Activated CD4-positive, alpha-beta T cell treated with anti-CD3 and anti-CD28 coated beads, Interleukin-2, amount 10 ng/mL, durations not matched to agents 24 days and 14 days (primary cell): ENCODE data around the gene RMDN2. TPM values are rescaled to one million over a fixed set of nuclear protein-coding genes. Genes with fewer than 3 reads are reported as not detected.
A peak's percentile ranks its signal among the peaks of the same experiment; 100 is the strongest.

Experiments
- DNase-seq: peaks from one replicate; pipeline ENCODE4 v3.0.0; 2022
- H3K27ac Mint-ChIP-seq: one replicate; pipeline ENCODE4 v1.8.0; 2022; ENCODE audit warnings: mild to moderate bottlenecking, mixed read lengths
- H3K27me3 Mint-ChIP-seq: one replicate; pipeline ENCODE4 v1.8.0; 2022; ENCODE audit warnings: mixed read lengths
- H3K36me3 Mint-ChIP-seq: one replicate; pipeline ENCODE4 v1.8.0; 2022; ENCODE audit warnings: low read depth, mild to moderate bottlenecking, mixed read lengths
- H3K4me1 Mint-ChIP-seq: one replicate; pipeline ENCODE4 v1.8.0; 2021; ENCODE audit warnings: mixed read lengths
- H3K4me3 Mint-ChIP-seq: one replicate; pipeline ENCODE4 v1.8.0; 2022; ENCODE audit warnings: mild to moderate bottlenecking, moderate library complexity, mixed read lengths
- H3K9me3 Mint-ChIP-seq: one replicate; pipeline ENCODE4 v1.8.0; 2021; ENCODE audit warnings: mixed read lengths
- intact Hi-C: fragments of 100-400 bp; cut with micrococcal nuclease; formaldehyde crosslinking; loops from one replicate; pipeline ENCODE4 v1.15.1; 2023
- total RNA-seq: library from RNA; stranded (reverse); gene quantifications from 2 replicates; pipeline ENCODE4 v1.2.3, GENCODE V29; 2022

Gene RMDN2
- total RNA-seq, 1 donor from 2014 or later = 1.2 TPM

DNA sequence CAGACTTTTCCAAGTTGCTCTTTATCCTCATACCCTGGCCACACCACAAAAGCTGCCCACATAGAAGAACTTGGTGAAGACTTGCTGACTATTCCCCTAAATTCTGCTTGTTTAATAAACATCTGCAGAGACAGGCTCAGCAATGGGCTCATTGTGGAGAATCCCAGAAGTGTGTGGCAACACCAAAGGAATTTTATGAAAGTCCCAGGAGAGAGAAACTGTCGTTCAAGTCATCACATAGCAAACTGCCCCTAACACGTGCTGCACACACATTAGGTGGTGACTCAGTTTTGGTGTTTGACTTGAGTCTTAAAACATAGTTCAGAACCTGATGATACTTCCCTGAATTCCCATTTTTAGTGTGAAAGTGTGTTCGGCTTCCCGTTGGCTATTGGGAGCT, 112.2 kb downstream of the RMDN2 start:
- no peak for DNase-seq
- intact Hi-C loops = loop anchor here (5.0 kb wide), 2 partner anchors 70 to 225 kb away; no protein-coding TSS in a partner anchor
- no peaks in the 10 kb centered on the region for H3K36me3 Mint-ChIP-seq
- peak overlapping the region; percentile 83 for H3K4me3 Mint-ChIP-seq
- no peak overlapping the region for H3K27ac Mint-ChIP-seq
- no peaks in the 10 kb centered on the region for H3K9me3 Mint-ChIP-seq
- H3K27me3 Mint-ChIP-seq = peaks cover 38% of the 10 kb centered on the region
- peaks cover 15% of the 10 kb centered on the region for H3K4me1 Mint-ChIP-seq

DNA sequence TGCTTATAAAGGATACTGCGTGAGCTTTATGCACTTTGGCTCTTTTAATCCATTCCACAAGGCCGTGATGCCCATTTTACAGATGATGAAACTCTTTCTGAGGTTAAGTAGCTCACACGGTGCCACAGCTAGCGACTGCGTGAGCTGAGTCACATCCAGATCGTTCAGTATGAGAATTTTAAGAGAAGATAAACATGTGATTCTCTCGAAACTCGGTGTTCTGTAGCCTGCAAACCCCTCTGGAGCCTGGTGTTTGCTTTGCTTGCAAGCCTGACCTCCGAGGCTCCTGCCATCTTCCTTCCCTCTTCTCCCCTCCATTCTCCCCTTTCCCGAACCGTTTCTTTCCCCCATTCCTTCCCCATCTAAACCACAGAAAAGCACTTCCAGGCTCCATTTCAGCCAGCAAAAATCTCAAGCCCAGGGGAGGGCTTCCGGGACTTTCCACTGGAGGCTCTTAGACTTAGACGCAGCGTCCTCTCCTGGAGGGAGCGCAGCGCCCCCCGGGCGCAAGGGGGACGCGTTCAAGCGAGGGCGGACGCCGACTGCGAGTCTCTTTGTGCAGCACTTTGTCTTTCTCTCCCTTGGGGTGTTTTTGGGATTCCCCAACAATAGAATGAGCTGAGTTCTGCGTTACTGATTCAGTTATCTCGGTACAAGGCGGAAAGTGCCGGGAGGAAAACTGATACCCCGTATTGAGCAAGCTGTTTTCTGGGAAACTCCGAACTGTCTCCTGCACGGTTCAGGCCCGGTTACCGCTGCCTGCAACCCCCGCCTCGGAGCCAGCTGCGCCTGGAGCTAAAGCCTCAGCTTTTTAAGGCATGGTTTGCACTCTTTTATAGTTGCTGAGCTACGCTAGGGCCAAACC, 112.9 kb downstream of the RMDN2 start:
- peaks cover 15% of the 10 kb centered on the region for H3K4me1 Mint-ChIP-seq

DNA sequence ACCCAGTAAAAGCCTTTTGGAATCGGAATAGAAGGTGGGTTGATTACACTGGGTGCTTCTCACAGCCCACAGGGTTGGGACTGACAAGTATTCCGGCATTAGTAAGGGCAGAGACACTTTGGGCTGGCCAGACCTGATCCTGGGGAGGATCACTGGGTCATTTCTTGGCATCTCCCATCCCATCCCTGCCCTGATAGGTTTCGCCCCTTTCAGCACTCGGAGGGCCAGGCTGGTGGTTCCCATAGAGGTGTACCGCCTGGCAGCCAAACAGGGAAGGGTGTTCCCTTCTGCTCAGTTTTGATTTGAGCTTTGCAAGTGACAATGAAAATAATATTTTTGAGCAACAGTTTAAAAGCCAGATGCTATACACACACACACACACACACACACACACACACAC, 113.6 kb downstream of the RMDN2 start:
- Mint-ChIP-seq H3K4me1 (peaks cover 12% of the 10 kb centered on the region), H3K27me3 (peaks cover 40% of the 10 kb centered on the region), H3K4me3 (peak overlapping the region; percentile 83), H3K27ac (no peak overlapping the region), H3K36me3 (no peaks in the 10 kb centered on the region), H3K9me3 (no peaks in the 10 kb centered on the region)
- DNase-seq = no peak
- intact Hi-C loops = loop anchor here (1.0 to 5.0 kb wide), 3 partner anchors 38 to 224 kb away; partner anchors contain the start of gene CYP1B1

More for the DNA sequence above, 112.9 kb downstream of the RMDN2 start:
- peak overlapping the region; percentile 83 for H3K4me3 Mint-ChIP-seq
- H3K27ac Mint-ChIP-seq = peak overlapping the region; percentile 74
- peak; percentile 67 for DNase-seq
- intact Hi-C loops = loop anchor here (1.0 to 5.0 kb wide), 3 partner anchors 38 to 224 kb away; partner anchors contain the start of gene CYP1B1
- no peaks in the 10 kb centered on the region for H3K9me3 Mint-ChIP-seq
- peaks cover 38% of the 10 kb centered on the region for H3K27me3 Mint-ChIP-seq
- no peaks in the 10 kb centered on the region for H3K36me3 Mint-ChIP-seq

DNA sequence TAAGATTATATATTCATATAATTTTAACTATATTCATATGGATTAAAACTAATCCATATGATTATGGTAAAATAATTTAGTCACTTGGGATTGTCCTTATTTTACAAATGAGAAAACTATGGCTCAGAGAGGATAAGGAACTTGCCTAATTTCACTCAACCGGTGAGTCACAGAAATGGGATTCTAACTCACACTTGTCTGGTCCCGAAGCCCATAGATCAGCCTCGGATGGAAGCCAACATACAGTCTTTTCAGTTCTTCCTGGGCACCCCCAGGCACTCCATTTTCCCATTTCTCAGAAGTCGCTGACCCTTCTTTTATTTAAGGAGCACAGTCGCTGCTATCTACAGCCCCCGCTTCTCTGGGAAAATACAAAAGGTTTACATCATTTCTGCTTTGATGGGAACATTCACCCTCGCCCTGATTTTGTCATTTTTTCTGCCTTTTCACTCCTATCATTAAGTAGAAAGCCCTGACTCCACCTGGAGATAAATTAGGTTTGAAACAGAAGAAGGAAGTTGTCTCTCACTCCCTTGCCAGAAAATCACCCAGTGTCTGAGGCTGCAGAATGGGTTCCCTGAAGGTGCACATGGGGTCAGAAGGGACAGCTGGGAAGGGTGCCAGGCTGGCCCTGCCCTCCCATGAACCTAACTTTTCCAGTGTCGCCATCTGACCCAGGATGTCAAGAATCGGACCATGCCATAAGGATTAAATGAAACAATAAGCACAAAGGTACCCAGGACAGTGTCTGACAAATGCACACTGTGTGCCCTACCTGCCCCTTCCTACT, 114.2 kb downstream of the RMDN2 start:
- no peak for DNase-seq
- intact Hi-C loops = loop anchor here (5.0 kb wide), 2 partner anchors 68 to 223 kb away; no protein-coding TSS in a partner anchor
- Mint-ChIP-seq H3K4me1 (peaks cover 12% of the 10 kb centered on the region), H3K9me3 (no peaks in the 10 kb centered on the region), H3K4me3 (no peak overlapping the region), H3K27ac (no peak overlapping the region), H3K27me3 (peaks cover 38% of the 10 kb centered on the region), H3K36me3 (no peaks in the 10 kb centered on the region)

DNA sequence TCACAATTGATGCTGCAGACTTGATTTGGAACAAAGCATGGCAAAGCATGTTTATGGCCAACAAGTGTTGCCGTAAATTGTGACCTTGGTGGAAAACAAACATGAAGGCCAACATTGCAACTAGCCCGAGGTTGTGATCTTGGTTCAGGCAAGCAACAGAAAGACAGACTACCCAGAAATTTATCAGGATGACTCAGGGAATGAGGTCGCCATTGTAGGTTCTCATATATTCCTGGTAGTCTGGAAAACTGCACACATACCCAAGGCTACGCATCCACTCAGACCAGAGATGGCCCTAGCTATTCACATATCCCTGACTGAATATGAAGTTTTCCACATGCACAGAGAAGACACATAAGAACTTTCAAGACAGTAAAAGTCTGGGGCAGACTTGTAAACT, 120.7 kb downstream of the RMDN2 start:
- H3K9me3 Mint-ChIP-seq = no peaks in the 10 kb centered on the region
- DNase-seq = no peak
- no peaks in the 10 kb centered on the region for H3K4me1 Mint-ChIP-seq
- intact Hi-C loops = no loop called here
- no peaks in the 10 kb centered on the region for H3K36me3 Mint-ChIP-seq
- peaks cover 22% of the 10 kb centered on the region for H3K27me3 Mint-ChIP-seq
- no peak overlapping the region for H3K4me3 Mint-ChIP-seq
- no peak overlapping the region for H3K27ac Mint-ChIP-seq

DNA sequence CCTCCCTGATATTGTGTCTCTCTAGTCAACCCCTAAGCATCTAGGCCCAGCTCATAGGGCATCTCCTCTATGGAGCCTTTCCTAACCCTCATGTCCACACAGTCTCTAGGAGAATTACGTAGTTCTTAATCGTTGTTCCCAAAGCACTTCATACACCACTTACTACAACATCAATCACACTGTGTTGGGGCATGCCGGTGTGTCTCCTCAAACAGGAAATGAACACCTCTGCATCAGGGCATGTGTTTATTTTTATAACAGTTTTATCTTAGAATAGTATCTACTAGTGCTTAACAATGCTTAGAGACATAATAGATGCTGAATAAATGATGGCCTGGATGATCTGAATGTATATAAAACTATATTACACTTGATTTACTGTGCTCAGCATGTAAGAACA, 131.1 kb downstream of the RMDN2 start:
- no peak overlapping the region for H3K27ac Mint-ChIP-seq
- H3K4me1 Mint-ChIP-seq = peaks cover 17% of the 10 kb centered on the region
- intact Hi-C loops = no loop called here
- H3K27me3 Mint-ChIP-seq = peaks cover 13% of the 10 kb centered on the region
- no peak for DNase-seq
- no peak overlapping the region for H3K4me3 Mint-ChIP-seq
- H3K9me3 Mint-ChIP-seq = no peaks in the 10 kb centered on the region
- H3K36me3 Mint-ChIP-seq = no peaks in the 10 kb centered on the region

DNA sequence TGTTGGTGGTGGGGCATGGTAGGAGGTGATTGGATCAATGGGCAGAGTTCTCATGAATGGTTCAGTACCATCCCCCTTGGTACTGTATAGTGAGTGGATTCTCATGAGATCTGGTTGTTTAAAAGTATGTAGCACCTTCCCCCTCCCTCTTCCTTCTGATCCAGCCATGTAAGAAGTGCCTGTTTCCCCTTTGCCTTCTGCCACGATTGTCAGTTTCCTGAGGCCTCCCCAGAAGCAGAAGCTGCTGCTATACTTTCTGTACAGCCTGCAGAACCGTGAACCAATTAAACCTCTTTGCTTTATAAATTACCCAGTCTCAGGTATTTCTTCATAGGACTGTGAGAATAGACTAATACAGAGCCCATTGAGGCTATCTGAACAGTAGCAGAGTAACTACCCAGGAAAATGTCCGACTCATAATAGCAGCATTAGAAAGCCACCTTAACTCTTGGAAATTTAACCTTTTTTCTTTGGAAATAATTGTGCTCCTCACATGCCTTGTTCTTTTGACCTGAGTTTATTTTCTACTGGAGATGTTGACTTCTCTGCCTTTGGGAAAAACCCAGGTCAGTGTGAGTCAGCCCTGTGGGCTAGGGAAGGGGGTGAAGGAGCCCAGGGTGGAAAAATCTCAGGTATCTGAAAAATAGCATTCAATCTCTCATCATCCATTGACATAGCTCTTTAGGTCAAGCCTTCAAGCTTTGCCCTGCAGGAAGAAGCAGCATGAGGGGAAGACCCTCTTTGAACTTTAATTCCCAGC, 132.7 kb downstream of the RMDN2 start:
- intact Hi-C loops = no loop called here
- H3K4me3 Mint-ChIP-seq = peak overlapping the region; percentile 4

DNA sequence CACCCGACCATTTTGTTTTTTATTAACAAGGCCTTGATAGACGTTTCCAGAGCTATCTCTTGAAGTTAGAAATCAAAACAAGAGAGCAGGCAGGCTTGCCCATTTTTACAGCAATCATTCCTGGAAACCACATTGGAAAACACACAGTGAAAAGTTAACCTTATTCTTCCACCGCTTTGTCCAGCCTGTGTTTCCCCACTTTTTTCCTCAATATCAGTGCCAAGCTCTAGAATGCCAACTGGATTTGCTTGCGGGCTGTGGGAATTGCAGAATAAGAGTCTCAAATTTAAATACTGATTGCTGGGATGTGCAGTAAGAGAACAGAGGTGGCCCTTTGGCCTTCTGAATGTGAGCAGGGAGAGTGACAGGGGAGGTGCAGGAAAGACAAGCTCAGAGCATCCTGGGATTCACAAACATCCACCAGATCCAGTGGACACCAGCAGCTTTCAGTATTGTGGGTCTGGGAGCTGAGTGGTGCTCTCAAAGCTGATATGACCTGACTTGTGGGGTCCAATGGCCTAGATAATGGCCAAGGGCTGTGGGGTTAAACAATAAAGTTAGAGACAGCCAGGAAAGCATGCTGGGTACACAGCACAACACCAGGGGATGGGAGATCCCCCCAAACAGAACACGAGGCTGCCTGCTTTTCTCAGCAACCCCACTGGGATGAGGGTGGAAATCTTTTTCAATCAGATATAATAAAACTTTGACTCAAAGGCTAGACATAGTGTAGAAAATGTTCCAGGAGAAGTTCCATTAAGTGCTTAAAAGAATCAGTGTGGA, 135.3 kb downstream of the RMDN2 start:
- no peak overlapping the region for H3K4me3 Mint-ChIP-seq
- peaks cover 17% of the 10 kb centered on the region for H3K4me1 Mint-ChIP-seq
- no peaks in the 10 kb centered on the region for H3K27me3 Mint-ChIP-seq
- intact Hi-C loops = no loop called here
- DNase-seq = no peak
- H3K9me3 Mint-ChIP-seq = no peaks in the 10 kb centered on the region
- no peak overlapping the region for H3K27ac Mint-ChIP-seq
- peaks cover 2% of the 10 kb centered on the region for H3K36me3 Mint-ChIP-seq

More for the DNA sequence above, 132.7 kb downstream of the RMDN2 start:
- no peak for DNase-seq
- peaks cover 5% of the 10 kb centered on the region for H3K27me3 Mint-ChIP-seq
- H3K4me1 Mint-ChIP-seq = peaks cover 17% of the 10 kb centered on the region
- no peaks in the 10 kb centered on the region for H3K9me3 Mint-ChIP-seq
- H3K27ac Mint-ChIP-seq = no peak overlapping the region
- H3K36me3 Mint-ChIP-seq = no peaks in the 10 kb centered on the region

DNA sequence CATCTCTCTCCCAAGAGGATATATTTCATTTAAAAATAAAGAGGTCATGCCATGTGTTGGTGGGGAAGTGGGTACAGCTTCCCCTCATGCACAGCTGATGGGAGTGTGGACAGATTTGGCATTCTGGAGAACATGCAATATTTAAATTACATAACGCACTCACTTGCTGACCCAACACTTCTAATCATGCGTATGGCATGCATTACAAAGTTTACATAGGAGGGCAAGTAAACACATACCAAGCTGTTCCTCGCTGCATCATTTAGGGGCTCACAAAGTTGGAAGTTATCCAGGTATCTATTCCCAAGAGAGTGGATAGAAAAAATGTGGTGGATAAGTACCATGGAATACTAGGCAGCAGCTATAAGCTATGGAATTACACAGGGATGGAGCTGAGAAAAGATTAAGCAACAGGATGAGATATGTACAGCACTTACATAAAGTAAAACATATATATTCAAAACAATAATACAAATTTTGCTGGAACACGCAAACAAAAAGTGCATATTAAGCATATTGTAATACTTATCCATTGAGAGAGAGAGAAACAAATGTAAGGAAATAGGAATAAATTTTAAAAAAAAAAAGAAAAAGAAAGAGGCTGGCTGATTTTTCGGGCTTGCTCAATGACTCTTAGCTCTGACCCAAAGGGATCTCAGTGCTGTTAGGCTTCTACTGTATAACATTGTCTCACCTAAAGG, 139.9 kb downstream of the RMDN2 start:
- H3K27me3 Mint-ChIP-seq = no peaks in the 10 kb centered on the region
- DNase-seq = no peak
- H3K27ac Mint-ChIP-seq = no peak overlapping the region
- peaks cover 4% of the 10 kb centered on the region for H3K36me3 Mint-ChIP-seq
- H3K4me3 Mint-ChIP-seq = no peak overlapping the region
- H3K9me3 Mint-ChIP-seq = no peaks in the 10 kb centered on the region
- H3K4me1 Mint-ChIP-seq = no peaks in the 10 kb centered on the region
- intact Hi-C loops = no loop called here

DNA sequence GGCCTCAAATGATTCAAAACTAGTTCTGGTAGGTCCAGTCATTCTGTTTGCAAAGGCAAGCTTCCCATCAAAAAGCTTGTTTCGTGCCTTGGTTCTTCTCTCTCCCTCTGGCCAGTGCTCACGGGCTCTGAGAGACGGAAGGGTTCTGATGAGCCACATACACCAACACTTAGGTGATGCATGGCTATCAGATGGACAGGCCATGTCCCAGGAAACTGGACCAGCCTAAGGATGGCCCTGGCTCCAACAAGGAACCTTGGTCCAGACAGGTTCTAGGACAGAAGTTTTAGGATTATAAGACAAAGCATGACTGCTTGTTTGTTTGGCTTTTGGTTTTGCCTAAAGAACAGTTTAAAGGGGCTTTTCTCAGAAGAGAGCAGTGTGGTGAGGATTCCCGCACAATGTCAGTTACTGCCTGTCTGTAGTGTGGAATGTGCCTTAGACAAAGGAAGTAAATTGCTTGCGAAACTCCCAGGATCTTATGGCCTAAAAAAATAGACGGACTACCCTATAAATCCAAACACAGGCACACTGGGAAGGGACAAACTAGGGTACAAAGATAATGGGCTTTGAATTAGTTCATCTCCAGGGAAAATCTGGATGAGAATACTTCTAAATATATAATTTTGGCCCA, 140.5 kb downstream of the RMDN2 start:
- intact Hi-C loops = no loop called here
- Mint-ChIP-seq H3K4me1 (no peaks in the 10 kb centered on the region), H3K27ac (no peak overlapping the region), H3K4me3 (no peak overlapping the region), H3K36me3 (peaks cover 7% of the 10 kb centered on the region), H3K9me3 (no peaks in the 10 kb centered on the region), H3K27me3 (no peaks in the 10 kb centered on the region)
- no peak for DNase-seq

DNA sequence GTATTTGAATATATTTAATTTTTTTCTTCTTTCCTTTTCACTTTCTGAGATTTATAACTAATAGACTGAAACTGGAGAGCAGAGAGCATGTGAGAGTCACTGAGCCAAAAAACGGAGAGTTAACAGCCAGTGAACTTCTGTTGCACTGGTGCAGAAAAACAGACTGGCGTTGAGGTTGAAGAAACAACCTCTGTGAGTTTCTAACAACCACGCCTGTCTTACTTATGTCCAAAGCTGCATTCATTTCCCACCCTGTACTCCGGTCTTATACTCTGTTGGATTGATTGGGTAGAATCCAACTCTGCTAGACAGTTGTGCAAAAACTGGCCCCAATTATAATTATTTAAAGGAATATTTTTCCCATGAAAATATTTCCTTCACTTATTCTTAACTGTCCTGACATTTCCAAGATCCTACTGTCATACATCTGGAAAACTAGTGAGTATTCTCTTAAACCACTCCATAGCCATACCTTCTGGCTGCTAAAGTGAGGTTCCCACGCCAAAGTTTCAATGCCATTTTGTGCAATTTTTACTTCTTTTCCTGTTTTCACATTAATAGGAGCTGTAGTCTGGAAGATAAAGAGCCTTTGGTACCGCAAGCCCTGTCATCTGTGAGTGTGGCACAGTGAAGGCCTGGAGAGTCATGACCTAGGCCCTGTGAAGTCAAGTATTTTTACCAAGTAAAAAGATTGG, 141.5 kb downstream of the RMDN2 start:
- Mint-ChIP-seq H3K27ac (no peak overlapping the region), H3K4me3 (no peak overlapping the region), H3K4me1 (no peaks in the 10 kb centered on the region), H3K27me3 (peaks cover 3% of the 10 kb centered on the region), H3K9me3 (no peaks in the 10 kb centered on the region), H3K36me3 (peaks cover 7% of the 10 kb centered on the region)
- no peak for DNase-seq
- intact Hi-C loops = no loop called here
